ENCODE results near the gene MBNL3.
A peak's percentile ranks its signal among the peaks of the same experiment; 100 is the strongest.

MBNL3 gene

DNA sequence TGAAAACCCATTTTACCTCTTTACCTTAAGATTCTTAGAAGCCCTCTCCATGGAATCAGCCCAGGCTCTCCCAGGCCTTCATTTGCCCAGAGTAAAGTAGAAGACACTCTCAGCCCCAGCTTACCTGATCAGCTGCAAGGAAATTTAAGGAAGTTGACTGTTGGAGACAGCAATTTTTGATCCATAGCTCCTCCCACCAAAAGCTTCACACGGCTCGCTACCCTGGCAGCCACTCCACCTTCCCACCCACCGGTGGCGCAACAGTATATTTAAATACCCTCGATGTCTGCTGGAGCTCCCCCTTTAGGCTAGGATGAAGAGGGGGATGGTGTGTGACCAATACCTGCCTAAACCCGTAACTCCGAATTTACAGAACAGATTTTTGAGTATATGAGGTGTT lies 75.4 kb downstream of the MBNL3 start:
- no peak for FAIRE-seq

- FAIRE-seq, result no peak
Observed at GRCh38 chrX:132412208-132412607, 76.6 kb downstream of the MBNL3 start.

DNA sequence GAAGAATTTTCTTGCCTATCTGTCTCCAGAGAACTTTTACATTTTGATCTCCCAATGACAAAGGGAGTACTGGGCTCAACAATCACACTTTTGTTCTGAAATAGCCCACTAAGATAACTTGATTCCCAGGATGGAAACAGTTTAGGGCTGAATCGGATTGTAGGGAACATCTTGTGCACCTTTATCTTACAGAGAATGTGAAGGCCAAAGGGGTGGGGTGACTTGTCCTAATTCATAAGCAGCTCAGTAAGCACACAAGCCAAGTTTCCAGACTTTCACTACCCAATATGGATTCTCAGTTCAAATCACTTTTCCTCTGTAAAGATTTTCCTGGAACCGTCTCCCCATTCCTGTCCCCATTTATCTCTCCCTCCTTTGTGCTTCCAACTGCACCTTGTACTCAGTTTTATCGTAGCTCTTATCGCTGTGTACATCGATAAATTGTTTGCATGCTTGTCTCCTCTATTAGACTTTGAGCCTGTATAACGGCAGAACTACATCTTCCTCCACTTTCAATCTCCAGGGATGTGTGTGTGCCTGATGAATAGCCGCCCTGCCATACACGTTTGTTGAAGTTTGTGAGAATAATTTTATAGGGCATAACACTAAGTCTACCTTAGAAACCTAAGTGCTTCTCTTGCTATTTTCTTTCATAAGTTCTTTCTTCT lies 77.4 kb downstream of the MBNL3 start:
- FAIRE-seq, result no peak

DNA sequence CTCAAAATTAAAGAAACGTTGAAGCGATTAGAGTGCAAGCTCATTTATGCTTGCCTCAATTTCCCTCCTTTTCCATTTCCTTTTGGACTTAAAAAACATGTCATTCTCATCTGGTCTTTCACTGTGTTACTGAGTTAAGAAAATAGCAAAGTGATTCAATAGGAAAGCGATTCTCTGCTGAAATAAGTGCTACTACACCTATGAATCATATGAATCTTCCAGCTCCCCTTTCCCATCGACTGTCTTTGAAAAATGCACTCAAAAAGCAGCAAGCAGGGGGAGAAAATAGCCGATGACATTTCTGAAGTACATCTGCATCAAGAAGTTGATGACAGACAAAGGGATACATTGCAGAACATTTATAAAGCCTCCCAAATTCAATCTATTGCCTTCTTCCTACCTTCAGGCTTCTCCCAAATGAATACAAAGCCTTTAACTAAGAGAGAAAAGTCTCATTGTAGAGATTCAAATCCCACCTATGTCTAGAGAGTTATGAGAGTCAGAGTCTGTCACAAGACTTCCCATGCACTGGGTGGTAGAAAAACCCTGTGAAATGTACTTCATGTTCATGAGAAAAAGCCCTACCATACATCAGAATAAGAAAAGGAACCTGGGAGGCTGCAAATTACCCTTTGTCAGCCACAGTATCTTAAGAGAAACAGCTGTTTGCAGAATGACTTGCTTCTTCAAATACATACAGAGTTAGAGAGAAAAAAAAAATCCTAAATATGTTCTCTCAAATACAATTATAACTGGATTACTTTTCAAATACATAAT lies 78.9 kb downstream of the MBNL3 start:
- FAIRE-seq, result no peak

DNA sequence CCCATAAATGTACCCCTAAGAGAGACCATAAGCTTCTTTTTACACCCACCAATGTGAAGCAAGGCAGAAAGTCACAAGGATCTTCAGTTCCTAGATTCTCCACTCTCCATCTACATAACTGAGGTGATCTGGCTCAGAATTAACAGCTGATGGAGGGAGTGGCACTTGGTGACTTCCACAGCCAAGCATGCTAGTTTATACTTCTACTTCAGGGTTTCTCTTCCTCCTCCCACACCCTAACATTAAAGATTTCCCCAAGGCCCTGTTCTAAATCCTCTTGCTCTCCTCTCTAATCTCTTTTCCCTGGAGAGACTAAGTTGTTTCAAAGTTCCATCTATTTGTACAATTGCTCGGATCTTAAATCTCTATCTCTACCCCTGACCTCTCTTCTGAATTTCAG lies 81.1 kb downstream of the MBNL3 start:
- no peak for FAIRE-seq

- FAIRE-seq, result no peak
Observed at GRCh38 chrX:132406106-132406505, 82.7 kb downstream of the MBNL3 start.

GRCh38 chrX:132404266-132404665 lies 84.6 kb downstream of the MBNL3 start:
- no peak for FAIRE-seq

GRCh38 chrX:132401935-132402334 lies 86.9 kb downstream of the MBNL3 start:
- FAIRE-seq, result peak; percentile 98

DNA sequence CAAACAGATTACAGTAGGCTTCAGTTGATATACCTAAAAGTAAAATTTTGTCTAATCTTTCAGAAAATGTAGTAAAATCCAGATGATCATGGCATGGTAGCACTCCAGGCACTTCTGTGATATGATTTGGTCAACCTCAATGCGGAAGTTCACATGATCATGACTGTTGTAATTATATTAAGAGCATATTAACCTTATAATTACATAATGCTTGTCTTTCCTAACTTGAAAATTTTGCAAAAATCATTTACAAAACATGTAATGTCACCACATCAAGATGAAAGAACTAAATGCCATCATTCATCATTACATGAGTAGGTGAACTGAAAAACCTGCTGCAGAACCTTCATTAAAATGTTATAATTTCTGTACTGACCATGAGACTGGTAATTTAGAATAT lies 88.1 kb downstream of the MBNL3 start:
- no peak for FAIRE-seq

DNA sequence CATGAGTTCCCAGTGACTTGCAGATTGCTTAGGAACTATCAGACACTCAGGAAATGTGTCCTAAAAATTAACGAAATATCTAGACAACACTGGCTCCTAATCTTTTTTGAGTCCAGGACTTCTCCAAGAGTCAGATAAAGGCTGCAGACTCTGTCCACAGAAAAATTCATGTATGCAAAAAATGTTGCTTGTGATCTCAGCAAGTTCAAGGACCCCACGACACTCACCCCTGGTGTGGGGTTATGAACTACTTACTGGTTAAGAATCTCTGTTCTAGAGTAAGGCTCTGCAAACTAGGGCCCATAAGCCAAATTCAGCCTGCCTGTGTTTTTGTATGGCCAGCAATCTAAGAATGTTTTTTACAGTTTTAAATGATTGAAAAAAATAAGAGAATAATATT lies 93.2 kb downstream of the MBNL3 start:
- FAIRE-seq, result no peak

GRCh38 chrX:132395026-132395425 lies 93.8 kb downstream of the MBNL3 start:
- FAIRE-seq, result peak; percentile 33

DNA sequence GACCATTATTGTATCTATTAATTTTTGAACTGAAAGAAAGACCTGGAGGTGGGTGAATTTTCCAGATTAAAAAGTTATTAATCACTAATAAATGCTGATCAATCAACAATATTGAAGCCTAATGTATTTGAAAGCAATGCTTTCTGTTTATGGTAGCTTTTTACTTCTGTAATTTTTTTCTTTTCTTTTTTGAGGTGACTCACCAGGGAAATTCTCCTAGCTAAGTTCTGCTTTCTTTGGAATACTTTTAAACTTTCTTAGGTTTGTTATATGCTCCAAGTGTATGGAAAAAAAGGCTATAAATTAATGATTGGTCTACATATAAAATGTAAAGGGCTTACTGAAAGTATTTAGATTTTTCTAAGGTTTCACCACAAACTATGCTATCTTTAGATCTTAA lies 94.2 kb downstream of the MBNL3 start:
- peak; percentile 91 for FAIRE-seq

- FAIRE-seq, result no peak
Observed at GRCh38 chrX:132393992-132394391, 94.8 kb downstream of the MBNL3 start.

GRCh38 chrX:132393485-132393884 lies 95.4 kb downstream of the MBNL3 start:
- FAIRE-seq, result peak; percentile 70

- no peak for FAIRE-seq
Observed at GRCh38 chrX:132393085-132393484, 95.8 kb downstream of the MBNL3 start.

DNA sequence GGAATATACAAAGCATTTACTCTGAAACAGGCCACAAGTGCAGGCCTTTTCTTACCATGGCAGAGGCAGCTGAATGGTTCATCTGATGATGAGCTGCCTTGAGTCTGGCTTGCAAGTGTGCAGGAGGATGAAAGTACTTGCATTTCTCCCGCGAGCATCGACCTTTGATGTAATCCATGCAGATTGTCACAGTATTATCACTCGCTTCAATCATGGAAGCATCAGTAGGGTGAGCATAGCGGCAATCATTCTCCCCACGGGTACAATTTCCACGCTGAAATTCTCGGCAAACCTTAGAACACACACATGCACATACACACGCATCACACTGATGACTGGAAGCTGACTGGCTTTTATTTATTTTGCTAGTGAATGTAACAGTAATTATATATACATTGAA lies 98.0 kb downstream of the MBNL3 start:
- FAIRE-seq, result no peak

DNA sequence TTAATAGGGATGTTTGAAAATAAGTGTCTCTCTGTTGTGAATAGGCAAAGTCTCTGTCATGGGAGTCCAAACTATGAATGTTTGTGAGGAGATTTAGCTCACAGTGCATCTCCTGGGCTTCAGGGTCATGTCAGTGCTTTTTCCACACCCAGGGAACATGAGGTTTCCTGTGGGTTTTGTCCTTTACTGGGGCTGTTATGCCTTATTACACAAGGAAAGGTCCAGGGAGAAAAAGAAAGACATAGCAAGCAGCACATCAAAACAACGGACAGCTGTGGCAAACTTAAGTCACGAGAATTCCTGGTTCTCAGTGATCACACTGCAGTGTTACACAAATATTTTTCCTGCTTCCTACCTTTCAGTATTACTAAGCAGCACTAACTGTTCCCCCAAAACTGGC lies 99.4 kb downstream of the MBNL3 start:
- FAIRE-seq, result no peak

GRCh38 chrX:132388371-132388770 lies 100.5 kb downstream of the MBNL3 start:
- no peak for FAIRE-seq

- FAIRE-seq, result no peak
Observed at GRCh38 chrX:132384301-132384700, 104.5 kb downstream of the MBNL3 start.

- no peak for FAIRE-seq
Observed at GRCh38 chrX:132382068-132382467, 106.8 kb downstream of the MBNL3 start.

DNA sequence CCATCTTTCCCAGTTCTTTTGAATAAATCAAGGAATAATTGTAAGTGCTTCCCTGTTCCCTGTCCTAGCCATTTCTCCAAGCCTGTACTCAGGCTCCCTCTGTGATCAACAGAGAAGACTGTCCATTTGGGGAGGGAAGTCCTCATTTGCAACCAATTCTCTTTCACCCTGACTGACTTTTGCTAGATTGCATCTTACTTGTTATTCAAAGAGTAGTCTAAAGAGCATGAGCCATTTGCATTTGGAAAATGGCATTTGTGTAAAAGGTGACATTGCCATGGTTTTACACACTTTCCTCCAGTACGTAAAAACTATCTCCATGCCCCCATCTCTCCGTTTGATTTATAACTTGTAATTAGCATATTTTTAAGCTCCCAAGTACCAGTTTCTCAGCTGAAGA lies 110.6 kb downstream of the MBNL3 start:
- FAIRE-seq, result no peak

GRCh38 chrX:132375941-132376340 lies 112.9 kb downstream of the MBNL3 start:
- FAIRE-seq, result no peak

GRCh38 chrX:132373610-132374009 lies 115.2 kb downstream of the MBNL3 start:
- FAIRE-seq, result no peak

GRCh38 chrX:132369617-132370326 lies 119.1 kb downstream of the MBNL3 start:
- no peak for FAIRE-seq
